ENCODE data around the gene PLA2G15.

Gene PLA2G15

GRCh38 chr16:68299571-68300453 is 54.6 kb downstream of the PLA2G15 start:
- Histone ChIP-seq H3K9me3 (ENCODE audit: control insufficient read depth in 2 of 2, low read length in 2 of 2) (no peaks in the 10 kb centered on the region), H3K9ac (ENCODE audit: low read length in 2 of 2) (peak overlapping the region in 1 of 2 donors; percentile 6), H3K27me3 (ENCODE audit: control insufficient read depth in 1 of 2, insufficient read depth in 2 of 2, low read length in 2 of 2) (no peaks in the 10 kb centered on the region), H3K4me1 (ENCODE audit: control insufficient read depth, insufficient read depth, low read length) (peaks cover 18% of the 10 kb centered on the region), H3K27ac (ENCODE audit: low read length) (peak overlapping the region; percentile 75), H3K4me3 (ENCODE audit: low read length in 2 of 2) (no peak overlapping the region), H3K36me3 (ENCODE audit: control insufficient read depth in 2 of 2, insufficient read depth in 2 of 2, low read length in 2 of 2) (peaks cover 42 to 48% of the 10 kb centered on the region in 2 donors)

DNA sequence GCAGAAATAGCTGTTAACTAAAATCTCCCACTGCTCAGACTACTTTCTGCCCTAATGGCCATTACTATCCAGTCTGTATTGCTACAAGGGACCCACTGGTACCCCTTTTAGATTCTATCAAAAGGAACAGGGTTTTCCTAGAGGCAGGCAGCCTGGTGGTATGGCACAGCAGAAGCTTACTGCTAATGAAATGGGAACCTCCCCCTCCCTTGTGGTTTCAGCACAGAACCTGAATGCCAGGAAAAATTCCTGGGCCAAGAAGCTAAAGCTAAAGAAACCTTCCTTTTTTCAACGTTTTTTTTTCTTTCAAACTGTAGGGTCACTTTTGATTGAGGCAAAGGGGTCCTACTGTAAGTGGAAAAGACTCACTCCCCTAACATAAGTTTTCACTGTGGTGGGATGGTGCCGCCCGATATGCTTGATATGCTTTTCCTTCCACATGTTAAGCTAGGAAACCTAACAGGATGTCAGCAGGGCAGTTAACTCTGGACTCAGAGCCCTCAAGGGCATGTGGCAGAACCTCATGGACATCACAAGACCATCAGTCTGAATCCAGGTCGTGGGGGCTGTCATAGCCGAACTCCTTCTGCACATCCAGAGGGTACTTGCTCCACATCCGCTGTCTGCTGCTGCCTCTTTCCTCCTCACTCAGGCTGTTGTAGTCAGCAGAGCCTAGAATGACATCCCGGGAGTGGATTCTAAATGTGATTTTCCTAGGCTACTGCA is 55.7 kb downstream of the PLA2G15 start:
- peak overlapping the region in 1 of 2 donors; percentile 6 for H3K9ac ChIP-seq (ENCODE audit: low read length in 2 of 2)
- no peak overlapping the region for H3K4me3 ChIP-seq (ENCODE audit: low read length in 2 of 2)
- H3K9me3 ChIP-seq (ENCODE audit: control insufficient read depth in 2 of 2, low read length in 2 of 2): no peaks in the 10 kb centered on the region
- peaks cover 43 to 55% of the 10 kb centered on the region in 2 donors for H3K36me3 ChIP-seq (ENCODE audit: control insufficient read depth in 2 of 2, insufficient read depth in 2 of 2, low read length in 2 of 2)
- H3K27me3 ChIP-seq (ENCODE audit: control insufficient read depth in 1 of 2, insufficient read depth in 2 of 2, low read length in 2 of 2): no peaks in the 10 kb centered on the region
- no peak overlapping the region for H3K27ac ChIP-seq (ENCODE audit: low read length)
- H3K4me1 ChIP-seq (ENCODE audit: control insufficient read depth, insufficient read depth, low read length): peaks cover 18% of the 10 kb centered on the region

DNA sequence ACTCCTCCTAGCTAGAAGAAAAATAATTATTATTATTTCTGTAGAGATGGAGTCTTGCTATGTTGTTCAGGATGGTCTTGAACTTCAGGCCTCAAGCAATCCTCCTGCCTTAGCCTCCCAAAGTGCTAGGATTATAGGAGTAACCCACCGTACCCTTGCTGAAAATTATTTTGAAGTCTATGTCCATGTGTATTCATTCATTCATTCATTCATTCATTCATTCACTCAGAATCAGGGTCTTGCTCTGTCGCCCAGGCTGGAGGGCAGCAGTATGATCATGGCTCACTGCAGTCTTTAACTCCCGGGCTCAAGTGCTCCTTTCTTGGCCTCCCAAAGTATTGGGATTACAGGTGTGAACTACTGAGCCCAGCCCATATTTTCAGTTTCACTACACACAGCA is 61.5 kb downstream of the PLA2G15 start:
- no peak overlapping the region for H3K9ac ChIP-seq (ENCODE audit: low read length in 2 of 2)

DNA sequence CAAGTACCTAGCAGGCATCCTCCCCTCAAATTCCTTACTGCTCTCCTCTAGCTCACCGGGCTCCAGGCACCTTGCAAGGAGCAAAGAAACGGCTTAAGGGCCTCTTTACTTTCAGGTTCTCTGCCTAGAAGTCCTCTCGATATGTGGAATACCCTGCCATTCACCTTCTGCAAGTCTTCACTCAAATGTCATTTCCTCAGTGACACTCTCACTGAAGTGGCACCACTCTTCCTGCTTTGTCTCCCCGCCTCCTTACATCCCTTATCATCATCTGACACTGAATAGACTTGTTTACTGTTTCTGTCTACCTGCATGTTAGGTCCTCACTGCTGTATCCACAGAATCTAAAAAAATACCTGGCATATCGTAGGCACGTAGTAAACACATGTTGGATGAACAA is 64.6 kb downstream of the PLA2G15 start:
- no peaks in the 10 kb centered on the region for H3K9me3 ChIP-seq (ENCODE audit: control insufficient read depth in 2 of 2, low read length in 2 of 2)
- no peak overlapping the region for H3K27ac ChIP-seq (ENCODE audit: low read length)
- H3K4me1 ChIP-seq (ENCODE audit: control insufficient read depth, insufficient read depth, low read length): peaks cover 20% of the 10 kb centered on the region
- peaks cover 6 to 18% of the 10 kb centered on the region in 2 donors for H3K36me3 ChIP-seq (ENCODE audit: control insufficient read depth in 2 of 2, insufficient read depth in 2 of 2, low read length in 2 of 2)
- H3K4me3 ChIP-seq (ENCODE audit: low read length in 2 of 2): peak overlapping the region; percentile 70 to 99
- no peaks in the 10 kb centered on the region for H3K27me3 ChIP-seq (ENCODE audit: control insufficient read depth in 1 of 2, insufficient read depth in 2 of 2, low read length in 2 of 2)
- H3K9ac ChIP-seq (ENCODE audit: low read length in 2 of 2): peak overlapping the region; percentile 67 to 90

More for the DNA sequence above, 61.5 kb downstream of the PLA2G15 start:
- H3K36me3 ChIP-seq (ENCODE audit: control insufficient read depth in 2 of 2, insufficient read depth in 2 of 2, low read length in 2 of 2): peaks cover 25 to 29% of the 10 kb centered on the region in 2 donors
- peaks cover 19% of the 10 kb centered on the region for H3K4me1 ChIP-seq (ENCODE audit: control insufficient read depth, insufficient read depth, low read length)
- H3K27me3 ChIP-seq (ENCODE audit: control insufficient read depth in 1 of 2, insufficient read depth in 2 of 2, low read length in 2 of 2): no peaks in the 10 kb centered on the region
- no peak overlapping the region for H3K4me3 ChIP-seq (ENCODE audit: low read length in 2 of 2)
- H3K9me3 ChIP-seq (ENCODE audit: control insufficient read depth in 2 of 2, low read length in 2 of 2): no peaks in the 10 kb centered on the region
- no peak overlapping the region for H3K27ac ChIP-seq (ENCODE audit: low read length)

DNA sequence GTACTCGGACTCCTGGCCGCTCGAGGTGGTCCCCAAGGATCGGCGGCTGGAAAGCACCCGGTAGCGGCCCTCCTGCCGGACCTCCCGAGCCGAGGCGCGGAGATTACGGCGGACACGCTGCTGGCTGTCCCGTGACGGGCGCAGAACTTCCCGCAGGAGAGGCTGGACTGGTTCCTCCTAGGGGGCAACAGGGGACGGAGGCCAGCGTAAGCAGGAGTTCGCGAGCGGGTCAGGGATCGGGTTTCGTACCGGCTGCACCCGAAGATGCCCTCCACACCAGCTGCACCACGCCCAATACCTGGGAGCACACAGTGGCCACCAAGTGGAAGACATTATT is 65.2 kb downstream of the PLA2G15 start:
- H3K9ac ChIP-seq (ENCODE audit: low read length in 2 of 2): peak overlapping the region; percentile 67 to 90
- H3K9me3 ChIP-seq (ENCODE audit: control insufficient read depth in 2 of 2, low read length in 2 of 2): no peaks in the 10 kb centered on the region
- peaks cover 20% of the 10 kb centered on the region for H3K4me1 ChIP-seq (ENCODE audit: control insufficient read depth, insufficient read depth, low read length)
- peak overlapping the region; percentile 58 for H3K27ac ChIP-seq (ENCODE audit: low read length)
- peak overlapping the region; percentile 70 to 99 for H3K4me3 ChIP-seq (ENCODE audit: low read length in 2 of 2)
- no peaks in the 10 kb centered on the region for H3K27me3 ChIP-seq (ENCODE audit: control insufficient read depth in 1 of 2, insufficient read depth in 2 of 2, low read length in 2 of 2)
- H3K36me3 ChIP-seq (ENCODE audit: control insufficient read depth in 2 of 2, insufficient read depth in 2 of 2, low read length in 2 of 2): peaks cover 4 to 12% of the 10 kb centered on the region in 2 donors

Data from stomach smooth muscle (tissue), 2 donors.